IPS-NIHi7 (cell line): ENCODE measurements around the gene LATS2.

ENCODE experiments used
- DNase-seq: peaks from one replicate; pipeline ENCODE4 v3.0.0; 2012; ENCODE audit warnings: mixed read lengths; ENCODE audit errors: extremely low spot score

Gene LATS2

DNA sequence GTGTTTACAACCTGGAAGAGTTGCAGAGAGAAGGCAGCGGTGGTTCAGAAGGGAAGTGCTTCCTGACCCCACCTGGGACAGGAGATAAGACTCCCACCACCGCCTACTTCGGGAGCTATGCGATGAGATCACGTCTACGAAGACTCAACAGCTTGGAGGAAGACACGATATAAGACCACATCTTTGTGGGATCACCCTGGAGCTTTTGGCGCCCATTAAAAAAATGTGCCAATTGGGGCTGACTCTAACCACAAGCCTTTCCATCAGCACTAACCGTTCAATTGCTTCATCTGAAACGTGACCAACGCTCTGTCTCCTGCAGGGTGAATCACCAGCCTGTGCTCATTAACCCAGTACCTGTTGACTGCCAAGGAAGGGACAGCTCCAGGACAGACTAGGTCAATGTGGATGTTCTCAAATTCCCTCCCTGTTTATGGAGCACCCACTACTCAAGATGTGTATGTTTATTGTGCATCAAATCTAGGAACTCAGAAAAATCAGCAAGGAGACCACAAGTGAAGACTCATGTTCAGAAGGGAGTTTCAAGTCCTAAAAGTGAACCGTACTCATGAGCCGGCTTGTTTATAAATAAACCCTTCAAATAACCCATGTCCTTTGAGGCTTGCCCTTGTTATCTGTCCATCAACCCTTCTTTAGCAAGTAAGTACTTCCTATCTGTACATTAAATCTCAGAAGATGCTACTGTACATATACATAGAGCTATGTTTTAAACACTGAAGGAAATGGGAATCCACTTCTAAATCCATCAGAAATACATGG is 67.5 kb downstream of the LATS2 start:
- no peak for DNase-seq

DNA sequence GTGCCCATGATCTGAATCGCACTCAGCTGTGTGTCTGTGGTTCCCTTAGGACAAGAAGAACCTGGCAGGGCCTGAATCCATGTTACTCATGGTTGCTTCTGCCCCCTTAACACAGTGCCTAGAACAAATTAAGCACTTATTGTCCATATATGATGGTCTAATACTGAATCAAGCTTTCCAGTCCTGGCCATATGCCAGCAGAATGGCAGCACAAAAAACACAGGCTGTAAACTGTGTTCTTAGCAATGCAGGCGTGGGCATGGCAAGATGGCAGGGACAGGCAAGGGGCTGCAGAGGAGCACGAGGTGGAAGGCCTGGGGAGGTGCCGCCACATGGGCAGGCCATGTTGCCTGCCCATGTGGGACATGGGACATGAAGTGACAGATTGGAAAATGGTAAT is 68.2 kb downstream of the LATS2 start:
- no peak for DNase-seq

DNA sequence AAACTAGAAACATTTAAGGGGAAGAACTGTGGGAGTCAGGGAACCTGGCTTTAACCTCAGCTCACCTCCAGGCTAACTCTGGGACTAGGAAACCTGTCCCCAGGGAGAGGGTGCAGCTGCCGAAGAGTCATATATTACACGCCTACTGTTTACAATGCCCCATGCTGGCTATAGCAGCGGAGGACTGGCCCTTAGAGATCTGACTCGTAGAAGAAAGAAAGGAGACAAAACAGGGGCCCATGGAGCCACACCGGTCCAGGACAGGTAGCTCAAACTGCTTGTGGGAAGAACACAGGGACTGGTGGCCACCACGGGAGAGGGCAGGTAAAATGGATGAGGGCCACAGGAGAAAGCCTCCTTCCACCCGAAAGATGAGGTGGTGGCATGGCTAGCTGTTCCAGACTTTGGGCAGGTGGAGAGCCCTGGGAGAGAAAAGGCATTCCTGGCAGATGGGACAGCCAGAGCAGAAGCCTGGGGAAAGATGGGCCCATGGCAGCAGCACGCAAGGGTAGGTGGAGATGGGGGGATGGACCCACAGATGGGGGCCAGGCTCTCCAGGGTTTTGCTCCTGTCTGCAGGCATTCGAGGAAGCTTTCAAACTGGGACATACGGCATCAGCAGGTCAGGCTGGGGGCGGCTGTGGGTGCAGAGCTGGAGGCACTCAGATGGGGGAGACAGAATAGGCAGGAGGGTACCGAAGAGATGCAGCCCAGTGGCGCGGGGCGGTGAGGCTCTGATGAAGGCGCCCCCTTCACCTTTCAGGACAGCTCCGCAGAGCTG is 69.5 kb downstream of the LATS2 start:
- no peak for DNase-seq

DNA sequence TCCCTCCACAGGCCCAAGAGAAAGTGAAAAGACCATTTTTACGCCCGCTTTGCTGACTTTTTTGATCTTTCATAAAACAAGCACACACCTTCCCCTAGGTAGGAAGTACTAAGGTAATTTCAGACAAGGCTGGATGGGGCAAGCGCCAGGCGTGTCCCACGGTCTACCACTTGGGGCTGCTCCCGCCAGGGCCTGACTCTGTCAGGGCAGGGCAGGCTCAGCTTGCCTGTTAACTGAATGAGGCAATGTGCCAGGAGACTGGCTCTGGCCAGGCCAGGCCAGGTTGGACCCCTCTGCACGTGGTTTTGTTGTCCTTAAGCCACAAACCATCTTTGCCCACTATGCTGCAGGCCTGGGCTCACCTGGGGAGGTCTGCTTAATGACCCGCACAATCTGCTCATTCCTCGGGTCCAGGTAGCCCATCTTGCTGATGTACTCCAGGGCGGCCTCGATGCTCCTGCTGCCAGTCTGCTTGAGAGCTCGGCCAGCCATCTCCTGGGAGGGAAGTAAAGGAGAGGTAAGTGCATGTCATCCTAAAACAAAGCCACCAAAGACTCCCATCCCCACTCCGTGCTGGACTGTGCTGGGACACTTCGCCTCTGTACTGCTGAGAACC is 70.4 kb downstream of the LATS2 start:
- no peak for DNase-seq

DNA sequence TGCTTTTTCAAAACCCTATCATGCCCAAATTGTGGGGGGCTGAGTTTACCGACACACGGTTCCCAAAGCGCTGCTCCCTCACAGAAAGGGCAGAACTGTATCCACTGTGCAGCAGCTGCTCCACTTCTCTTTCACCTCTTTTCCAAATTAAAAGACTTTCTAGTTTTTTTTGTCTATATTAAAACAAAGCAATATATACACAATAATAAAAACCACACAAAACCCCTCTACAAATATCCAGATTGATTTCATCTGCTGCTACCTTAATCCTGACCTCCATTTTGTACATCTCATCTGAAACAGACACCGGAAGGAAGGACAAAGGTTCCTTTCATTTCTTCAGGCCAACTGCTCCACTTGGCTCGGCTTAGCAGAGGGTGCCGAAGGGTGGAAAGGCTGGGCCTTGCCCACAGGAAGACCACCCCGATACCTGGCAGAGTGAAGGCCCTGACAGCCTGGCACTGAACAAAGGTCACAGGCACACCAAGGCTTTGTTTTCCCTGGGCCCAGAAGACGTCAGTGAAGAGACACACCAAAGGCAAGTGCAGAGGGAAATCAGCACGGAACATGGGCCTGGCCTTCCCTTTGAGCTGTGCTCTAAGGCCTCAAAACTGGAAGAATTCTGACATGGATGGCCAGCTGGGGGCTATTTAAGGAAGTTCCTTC is 71.6 kb downstream of the LATS2 start:
- no peak for DNase-seq

DNA sequence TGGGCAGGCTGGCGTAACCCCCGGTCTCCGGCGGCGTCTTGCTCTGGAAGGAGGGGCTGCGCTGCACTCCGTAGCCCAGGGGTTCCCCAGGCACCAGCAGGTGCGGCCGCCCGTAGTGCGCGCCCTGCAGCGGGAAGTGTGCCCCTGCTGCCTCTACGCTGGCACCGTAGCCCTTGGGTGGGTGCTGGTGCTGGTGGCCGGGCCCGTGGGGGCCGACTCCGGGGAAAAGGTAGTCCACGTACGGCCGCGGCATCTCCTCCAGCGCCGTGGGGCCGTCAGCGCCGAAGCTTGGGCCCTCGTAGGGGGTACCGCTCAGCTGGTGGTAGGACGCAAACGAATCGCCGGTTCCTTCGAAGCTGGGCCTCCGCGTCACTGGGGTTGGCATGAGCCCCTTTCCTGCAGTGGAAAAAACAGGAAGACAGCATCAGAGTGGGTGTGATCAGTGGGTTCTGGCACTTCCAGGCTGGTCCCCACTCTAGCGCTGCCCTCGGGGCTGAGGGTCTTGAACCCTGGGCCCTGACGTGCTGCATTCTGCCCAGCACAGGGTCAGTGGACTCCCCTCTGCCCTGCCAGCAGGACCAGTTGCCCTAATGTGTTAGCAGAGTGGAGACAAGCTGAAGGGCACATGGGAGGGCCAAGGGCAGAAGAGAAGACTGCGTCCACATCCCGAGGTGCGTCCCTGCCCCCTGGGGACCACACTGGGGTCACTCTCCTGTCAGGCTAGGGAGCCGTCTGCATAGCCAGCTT is 72.3 kb downstream of the LATS2 start:
- DNase-seq, result no peak

DNA sequence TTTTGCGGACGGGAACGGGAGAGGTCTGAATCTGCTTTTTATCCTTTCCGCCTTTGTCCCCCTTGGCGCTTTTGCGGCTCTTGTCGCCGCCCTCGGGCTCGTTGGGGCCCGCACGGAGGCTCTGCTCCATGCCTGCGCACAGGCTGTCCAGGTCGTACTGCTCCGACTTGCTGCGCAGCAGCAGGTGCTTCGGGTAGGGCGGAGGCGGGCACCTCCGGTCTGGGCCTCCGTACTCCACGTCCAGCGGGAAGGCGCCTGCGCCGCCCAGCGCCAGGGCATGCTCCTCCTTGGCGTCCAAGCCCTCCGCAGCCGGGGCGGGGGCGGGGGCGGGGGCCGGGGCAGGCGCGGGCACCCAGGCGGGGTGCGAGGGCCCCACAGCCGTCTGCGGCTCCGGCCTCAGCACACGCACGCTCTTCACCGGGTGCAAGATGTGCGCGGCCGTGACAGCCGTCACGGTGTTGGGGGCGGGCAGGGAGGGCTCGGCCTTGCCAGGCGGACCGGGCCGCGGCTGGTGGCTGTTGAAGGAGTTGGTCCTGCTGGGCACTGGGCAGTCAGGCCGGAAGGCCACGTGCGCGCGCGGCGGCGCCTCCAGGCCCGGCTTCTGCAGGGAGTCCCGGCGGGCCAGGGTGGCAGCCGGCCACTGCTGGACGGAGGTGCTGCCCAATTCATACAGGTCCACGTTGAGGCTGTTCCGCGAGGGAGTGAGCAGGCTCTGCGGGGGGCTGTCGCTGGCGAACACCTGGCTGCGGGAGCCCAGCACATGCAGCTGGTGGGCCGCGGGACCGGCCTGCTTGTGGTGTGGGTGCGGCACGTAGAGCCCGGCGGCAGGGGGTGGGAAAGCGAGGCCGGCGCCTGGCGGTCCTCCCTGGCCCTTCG is 73.1 kb downstream of the LATS2 start:
- DNase-seq, result no peak

DNA sequence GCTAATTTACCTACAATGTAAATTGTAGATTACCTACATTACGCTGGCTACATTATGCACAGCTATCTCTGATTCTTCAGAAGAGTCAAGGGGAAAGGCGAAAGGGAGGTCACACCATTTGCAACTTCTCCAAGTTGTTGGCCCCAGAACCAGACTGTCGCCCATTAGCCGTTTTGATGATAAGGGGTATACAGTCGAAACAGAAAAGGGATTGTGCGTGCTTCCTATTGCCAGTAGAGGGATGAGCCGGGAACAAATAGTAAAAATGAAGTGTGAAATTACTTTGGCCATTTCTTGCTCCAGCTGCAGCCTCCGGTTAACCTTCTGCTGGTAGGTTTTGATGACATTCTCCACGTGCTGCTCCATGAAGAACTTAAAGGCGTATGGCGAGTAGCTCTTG is 73.8 kb downstream of the LATS2 start:
- DNase-seq, result no peak

DNA sequence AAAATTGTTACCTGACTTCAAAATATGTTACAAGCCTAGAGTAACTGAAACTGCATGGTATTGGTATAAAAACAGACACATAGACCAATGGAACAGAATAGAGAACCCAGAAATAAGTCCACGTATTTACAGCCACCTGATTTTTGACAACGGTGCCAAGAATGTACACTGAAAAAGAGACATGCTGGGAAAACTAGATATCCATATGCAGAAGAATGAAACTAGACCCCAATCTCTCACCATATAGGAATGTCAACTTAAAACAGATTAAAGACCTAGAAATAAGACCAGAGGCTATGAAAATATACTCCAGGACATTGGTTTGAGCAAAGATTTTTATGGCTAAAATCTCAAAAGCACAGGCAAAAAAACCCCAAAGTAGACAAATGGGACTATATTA is 76.5 kb downstream of the LATS2 start:
- DNase-seq, result no peak

DNA sequence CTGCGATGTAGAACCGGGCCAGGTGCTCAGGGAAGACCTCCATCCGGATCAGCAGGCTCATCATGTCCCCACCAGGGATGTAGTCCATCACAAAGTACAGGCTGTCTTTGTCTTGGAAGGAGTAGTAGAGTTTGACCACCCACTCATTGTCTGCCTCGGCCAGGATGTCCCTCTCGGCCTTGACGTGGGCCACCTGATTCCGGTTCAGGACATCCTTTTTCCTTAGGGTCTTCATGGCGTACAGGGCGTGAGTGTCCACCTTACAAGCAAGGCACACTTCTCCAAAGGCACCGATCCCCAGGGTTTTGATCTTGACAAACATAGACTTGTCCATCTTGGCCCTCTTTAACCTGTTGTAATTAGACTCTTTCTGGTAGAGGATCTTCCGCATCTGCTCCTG is 78.0 kb downstream of the LATS2 start:
- peak; percentile 6 for DNase-seq

DNA sequence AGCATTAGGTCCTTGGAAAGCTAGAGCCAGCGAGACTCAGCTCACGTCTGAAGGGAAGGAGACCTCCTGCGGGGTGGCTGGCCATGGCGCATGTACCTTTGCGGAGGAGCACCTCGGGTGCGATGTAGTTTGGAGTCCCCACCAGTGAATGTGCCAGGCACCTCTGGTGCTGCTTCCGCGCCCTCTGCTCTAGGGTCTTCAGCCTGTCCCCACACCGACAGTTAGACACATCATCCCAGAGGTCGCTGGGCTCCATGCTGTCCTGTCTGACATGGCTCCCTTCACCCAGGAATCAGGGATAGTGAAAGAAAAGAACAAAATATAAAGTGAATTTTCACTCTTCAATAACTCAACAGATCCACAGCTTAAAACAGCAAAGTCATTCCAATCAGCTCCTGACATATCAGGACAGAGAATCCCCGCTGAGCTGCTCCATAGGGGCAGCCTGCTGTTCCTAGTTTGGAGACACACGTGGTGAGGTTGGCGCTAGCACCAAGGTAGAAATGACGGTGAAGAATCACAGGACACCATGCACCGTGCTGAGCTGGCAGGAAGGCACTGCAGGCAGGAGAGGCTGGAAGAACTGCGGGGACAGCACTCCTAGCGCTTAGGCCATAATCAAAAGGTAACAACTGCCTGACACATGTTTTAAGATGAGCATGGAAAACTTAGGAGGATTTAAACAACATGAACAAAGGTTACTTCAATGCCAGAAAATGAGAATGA is 79.9 kb downstream of the LATS2 start:
- peak; percentile 7 for DNase-seq

DNA sequence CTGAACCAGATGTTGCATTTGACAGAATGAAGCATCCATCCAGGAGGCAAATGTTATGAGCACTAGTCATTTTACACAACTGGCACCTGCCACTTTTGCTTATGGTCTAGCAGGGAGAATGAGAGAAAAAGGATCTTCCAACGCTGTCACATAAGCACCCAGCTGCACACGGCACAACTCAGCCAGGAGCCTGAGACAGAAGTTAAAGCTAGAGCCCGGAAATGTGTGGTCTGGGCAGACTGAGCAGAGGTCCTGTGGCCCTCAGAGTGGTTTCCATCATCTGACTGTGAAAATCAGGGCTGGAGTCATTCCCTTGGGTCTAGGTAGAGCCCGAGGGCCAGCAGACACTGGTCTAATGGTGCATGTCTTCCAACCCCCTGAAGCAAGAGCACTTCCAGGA is 80.5 kb downstream of the LATS2 start:
- DNase-seq, result no peak

DNA sequence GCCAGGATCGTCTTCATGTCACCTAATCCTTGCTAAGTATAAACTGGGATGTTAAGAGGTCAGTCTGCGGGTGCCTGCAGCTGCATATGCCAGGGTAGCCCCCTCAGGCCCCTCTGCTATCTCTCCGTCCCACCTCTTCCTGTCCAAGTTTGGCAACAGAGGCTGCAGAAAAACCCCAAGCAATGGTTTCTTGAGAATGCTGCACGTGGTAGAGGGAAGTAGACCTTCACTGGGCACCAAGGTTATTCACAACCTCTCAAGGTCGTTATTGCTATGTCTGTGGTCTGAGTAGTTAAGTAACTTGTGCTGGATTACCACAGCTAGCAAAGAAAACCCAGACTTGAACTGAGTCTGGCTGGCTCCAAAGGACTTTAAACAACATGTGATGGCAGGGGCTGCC is 81.0 kb downstream of the LATS2 start:
- no peak for DNase-seq

DNA sequence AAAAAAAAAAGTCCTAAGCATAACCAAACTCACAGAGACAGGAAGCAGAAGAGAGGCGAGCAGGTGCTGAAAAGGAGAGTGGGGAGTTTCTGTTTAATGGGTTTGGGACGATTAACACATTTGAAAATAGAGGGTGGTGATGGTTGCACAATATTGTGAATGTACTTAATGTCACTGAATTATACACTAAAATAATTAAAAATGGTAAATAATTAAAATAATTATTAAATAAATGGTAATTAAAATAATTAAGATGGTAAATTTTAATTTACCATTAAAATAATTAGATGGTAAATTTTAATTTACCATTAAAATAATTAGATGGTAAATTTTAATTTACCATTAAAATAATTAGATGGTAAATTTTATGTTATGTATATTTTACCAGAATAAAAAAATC is 84.0 kb downstream of the LATS2 start:
- no peak for DNase-seq

DNA sequence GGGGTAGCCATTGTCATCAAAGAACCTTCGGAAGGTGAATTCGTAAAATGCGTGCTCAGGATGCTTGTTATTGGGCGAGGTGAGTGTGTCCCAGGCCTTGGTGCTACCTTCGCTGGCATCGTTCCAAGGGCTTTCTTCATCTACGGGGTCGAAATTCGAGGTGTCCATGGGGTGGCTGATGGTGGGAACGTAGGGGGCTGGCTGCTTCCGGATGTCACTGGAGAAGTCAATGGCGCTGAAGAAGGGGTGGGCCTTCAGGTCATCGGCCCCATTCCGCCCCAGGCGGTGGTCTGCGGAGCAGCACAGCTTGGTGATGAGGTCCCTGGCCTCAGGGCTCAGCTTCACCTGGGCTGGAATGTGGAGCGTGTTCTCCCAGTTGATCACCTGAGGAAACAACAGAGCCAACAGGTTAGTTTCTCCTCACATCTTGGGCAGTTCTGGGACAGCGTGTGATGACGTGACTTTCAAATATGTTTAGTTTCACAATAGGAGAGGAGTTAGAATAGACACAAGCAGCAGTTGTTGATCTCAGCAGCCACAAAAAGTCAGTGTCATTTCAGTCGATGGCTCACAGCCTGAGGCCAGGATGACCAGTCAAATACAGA is 86.3 kb downstream of the LATS2 start:
- no peak for DNase-seq

DNA sequence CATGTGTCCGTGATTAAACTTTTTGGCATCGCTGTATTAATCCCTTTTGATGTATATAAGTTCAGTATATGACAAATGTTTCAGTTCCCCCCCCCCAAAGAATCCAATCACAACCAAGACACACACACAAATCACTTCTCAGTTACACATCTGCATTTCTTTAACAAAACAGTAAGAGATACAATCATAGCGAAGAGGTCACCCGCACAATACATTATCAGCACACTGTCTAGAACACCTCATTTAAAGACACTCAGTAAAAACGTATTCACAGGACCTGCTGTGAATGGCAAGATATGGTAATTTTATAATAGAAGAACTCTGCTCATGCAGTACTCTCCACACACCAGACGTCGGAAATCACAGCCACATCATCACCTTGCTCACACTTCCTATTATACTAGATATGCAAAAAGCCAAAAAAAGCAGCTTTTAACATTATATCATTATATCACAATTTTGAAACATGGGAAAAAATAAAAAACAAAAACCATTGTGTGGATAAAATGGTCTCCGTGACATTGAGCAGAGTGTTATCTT is 87.4 kb downstream of the LATS2 start:
- no peak for DNase-seq

DNA sequence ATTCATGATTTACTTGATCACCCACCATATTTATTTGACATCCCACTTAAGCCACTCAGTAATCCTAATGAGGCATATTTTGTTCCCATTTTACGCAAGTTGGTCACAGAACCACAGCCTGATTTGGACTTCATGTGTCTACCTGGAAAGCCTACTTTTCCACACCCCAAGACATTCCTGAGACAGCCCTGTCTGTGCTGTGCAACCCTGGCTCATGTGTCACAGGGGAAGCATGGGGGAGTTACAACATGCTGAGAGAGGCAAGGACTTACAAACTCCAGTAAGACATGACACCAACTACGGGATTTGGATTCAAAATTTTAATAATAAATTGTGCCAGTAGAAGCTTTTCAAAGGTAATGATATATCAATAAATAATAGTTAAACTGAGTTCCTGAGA is 88.7 kb downstream of the LATS2 start:
- no peak for DNase-seq

DNA sequence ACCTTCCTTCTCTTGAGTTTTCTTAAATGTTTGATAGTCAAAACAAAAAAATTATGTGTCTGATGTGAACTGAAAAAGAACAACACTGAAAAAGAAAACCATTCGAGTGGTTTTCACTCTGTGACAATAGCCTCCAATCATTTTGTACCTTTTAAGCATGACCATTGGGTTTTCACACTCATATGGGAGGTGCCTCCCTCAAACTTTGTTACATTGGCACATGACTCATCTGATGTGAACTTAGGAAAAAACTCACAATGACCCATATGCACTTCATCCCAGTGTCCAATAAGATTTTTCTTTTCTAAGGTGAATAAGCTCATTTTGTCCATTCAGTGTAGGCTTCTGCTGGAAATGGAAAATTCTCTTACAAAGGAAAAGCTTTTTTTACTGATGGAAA is 92.2 kb downstream of the LATS2 start:
- no peak for DNase-seq

DNA sequence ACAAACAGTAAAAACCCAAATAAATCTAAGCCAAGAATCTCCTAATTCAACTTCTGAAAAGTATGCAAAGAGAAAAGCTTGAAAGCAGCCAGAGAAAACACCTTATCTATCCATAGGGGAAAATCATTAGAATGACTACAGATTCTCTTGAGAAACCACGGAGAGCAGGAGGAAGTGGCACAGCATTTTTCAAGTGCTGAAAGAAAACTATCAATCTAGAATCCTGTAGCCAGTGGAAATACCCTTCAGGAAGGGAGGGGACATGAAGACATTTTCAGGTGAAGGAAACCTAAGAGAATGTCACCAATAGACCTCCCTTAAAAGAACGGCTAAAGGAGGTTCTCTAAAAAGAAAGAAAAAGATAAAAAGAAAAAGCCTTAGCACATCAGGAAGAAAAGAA is 92.6 kb downstream of the LATS2 start:
- no peak for DNase-seq
